PC-9 (cell line): Measurements from ENCODE around the gene CCBE1.

Source experiments
- EZH2 ChIP-seq: fragments of 200-600 bp; sonication (generic); IDR thresholded peaks from 2 replicates; pipeline ENCODE4 v1.8.0; 2017; ENCODE audit warnings: antibody characterized with exemption, low read depth
- TF ChIP-seq, protein P1 (sequence below): fragments of 200-600 bp; sonication (generic); conservative IDR thresholded peaks from 2 replicates; pipeline ENCODE4 v1.6.1; 2017; ENCODE audit warnings: mixed run types, antibody characterized with exemption, mild to moderate bottlenecking, moderate library complexity

DNA sequence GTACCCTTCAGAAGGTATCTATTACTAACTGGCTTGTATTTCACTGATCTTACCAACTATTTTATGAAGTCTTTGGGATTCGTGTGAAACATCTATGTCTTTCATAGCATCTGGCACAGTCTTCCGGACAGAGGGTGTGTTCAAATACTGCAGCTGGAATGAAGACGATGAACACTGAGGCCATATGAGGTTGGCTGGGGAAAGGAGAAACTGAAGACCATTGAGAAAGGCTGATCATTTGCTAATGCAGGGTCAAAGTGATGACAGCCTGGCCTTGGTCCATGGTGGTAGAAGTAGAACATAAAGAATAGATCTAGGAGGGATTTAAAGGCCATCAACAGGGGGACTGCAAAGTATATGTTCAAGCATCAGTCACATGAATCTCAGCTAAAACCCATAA lies 132.7 kb downstream of the CCBE1 start:
- TF ChIP-seq, protein P1, sequence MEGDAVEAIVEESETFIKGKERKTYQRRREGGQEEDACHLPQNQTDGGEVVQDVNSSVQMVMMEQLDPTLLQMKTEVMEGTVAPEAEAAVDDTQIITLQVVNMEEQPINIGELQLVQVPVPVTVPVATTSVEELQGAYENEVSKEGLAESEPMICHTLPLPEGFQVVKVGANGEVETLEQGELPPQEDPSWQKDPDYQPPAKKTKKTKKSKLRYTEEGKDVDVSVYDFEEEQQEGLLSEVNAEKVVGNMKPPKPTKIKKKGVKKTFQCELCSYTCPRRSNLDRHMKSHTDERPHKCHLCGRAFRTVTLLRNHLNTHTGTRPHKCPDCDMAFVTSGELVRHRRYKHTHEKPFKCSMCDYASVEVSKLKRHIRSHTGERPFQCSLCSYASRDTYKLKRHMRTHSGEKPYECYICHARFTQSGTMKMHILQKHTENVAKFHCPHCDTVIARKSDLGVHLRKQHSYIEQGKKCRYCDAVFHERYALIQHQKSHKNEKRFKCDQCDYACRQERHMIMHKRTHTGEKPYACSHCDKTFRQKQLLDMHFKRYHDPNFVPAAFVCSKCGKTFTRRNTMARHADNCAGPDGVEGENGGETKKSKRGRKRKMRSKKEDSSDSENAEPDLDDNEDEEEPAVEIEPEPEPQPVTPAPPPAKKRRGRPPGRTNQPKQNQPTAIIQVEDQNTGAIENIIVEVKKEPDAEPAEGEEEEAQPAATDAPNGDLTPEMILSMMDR = no peak
- TF ChIP-seq EZH2 = no peak
